ENCODE data around the gene NAV2. TPM values are rescaled to one million over a fixed set of nuclear protein-coding genes. Genes with fewer than 3 reads are reported as not detected.

Gene NAV2
- polyA plus RNA-seq, 1 donor (not counting 4 experiments of a cell fraction or from before 2014, with no cell fraction given), result 4.0 TPM

- H3K79me2 ChIP-seq (ENCODE audit: control insufficient read depth, insufficient read depth, low read length), result no peaks in the 10 kb centered on the region
- H3K4me2 ChIP-seq (ENCODE audit: control insufficient read depth, extremely low read depth, insufficient read depth, low read depth, low read length), result no peak overlapping the region
- peaks cover 3% of the 10 kb centered on the region for H3K9me1 ChIP-seq (ENCODE audit: control insufficient read depth, extremely low read depth, insufficient read depth, low read length)
- H3K27ac ChIP-seq (ENCODE audit: control insufficient read depth, insufficient read depth, low read length), result no peak overlapping the region
- H3K9ac ChIP-seq (ENCODE audit: control insufficient read depth, extremely low read depth, insufficient read depth, low read length), result no peak overlapping the region
- H3K4me1 ChIP-seq (ENCODE audit: control insufficient read depth, extremely low read depth, insufficient read depth, low read length), result peaks cover 24% of the 10 kb centered on the region
- DNase-seq (ENCODE audit: low read depth, low spot score) (no peak), FAIRE-seq (no peak)
- no peaks in the 10 kb centered on the region for H4K20me1 ChIP-seq (ENCODE audit: control insufficient read depth, extremely low read depth, insufficient read depth, low read length)
- H3K36me3 ChIP-seq (ENCODE audit: control insufficient read depth in 2 of 2, extremely low read depth in 1 of 2, insufficient read depth in 2 of 2, low read length in 2 of 2), result peaks cover 2 to 5% of the 10 kb centered on the region in 2 experiments
- no peaks in the 10 kb centered on the region for H3K27me3 ChIP-seq (ENCODE audit: control insufficient read depth, extremely low read depth, insufficient read depth, low read length)
- H2AFZ ChIP-seq (ENCODE audit: control insufficient read depth, low read length), result no peak overlapping the region
- H3K4me3 ChIP-seq (ENCODE audit: control insufficient read depth in 2 of 3, extremely low read depth in 1 of 3, insufficient read depth in 2 of 3, low read depth in 1 of 3, low read length in 3 of 3), result no peak overlapping the region
- no peaks in the 10 kb centered on the region for H3K9me3 ChIP-seq (ENCODE audit: control insufficient read depth, low read depth, low read length)
- dilution Hi-C loops (cut with MboI; ENCODE audit: extremely low pct_ligation_motif_present, low sequenced_read_pairs), result no loop called here
- TF ChIP-seq CTCF (optimal IDR thresholded peaks at IDR 0.05 in 1 of 3, IDR thresholded peaks at IDR 0.05 in 1 of 3, conservative IDR thresholded peaks at IDR 0.05 in 1 of 3; ENCODE audit: extremely low read depth in 1 of 3, insufficient read depth in 2 of 3, low read length in 3 of 3) (no peak), EZH2 (IDR thresholded peaks at IDR 0.05; ENCODE audit: low read length) (no peak)
Measured at GRCh38 chr11:20038972-20039371, 326.3 kb downstream of the NAV2 start.

DNA sequence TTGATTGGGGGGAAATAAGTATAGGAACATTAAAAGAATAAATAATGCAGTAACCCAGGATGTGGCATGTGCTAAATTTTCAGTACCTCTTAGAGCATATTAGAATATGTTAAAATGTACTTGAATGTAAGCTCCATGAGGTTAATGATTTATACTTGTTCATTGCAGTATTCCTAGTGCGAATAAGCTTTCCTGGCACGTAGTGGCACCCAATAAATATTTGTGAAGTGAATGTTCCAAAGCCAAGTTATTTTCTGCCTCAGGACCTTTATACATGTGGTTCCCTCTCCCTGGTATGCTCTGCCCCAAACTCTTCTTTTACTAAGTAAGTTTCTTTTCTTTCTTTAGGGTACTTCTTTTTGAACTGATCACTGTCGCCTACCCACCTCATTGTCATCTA is 328.9 kb downstream of the NAV2 start:
- Histone ChIP-seq H3K4me2 (ENCODE audit: control insufficient read depth, extremely low read depth, insufficient read depth, low read depth, low read length) (no peak overlapping the region), H3K27ac (ENCODE audit: control insufficient read depth, insufficient read depth, low read length) (no peak overlapping the region), H4K20me1 (ENCODE audit: control insufficient read depth, extremely low read depth, insufficient read depth, low read length) (no peaks in the 10 kb centered on the region), H3K4me3 (ENCODE audit: control insufficient read depth in 2 of 3, extremely low read depth in 1 of 3, insufficient read depth in 2 of 3, low read depth in 1 of 3, low read length in 3 of 3) (no peak overlapping the region), H3K36me3 (ENCODE audit: control insufficient read depth in 2 of 2, extremely low read depth in 1 of 2, insufficient read depth in 2 of 2, low read length in 2 of 2) (peaks cover 3 to 12% of the 10 kb centered on the region in 2 experiments), H2AFZ (ENCODE audit: control insufficient read depth, low read length) (no peak overlapping the region), H3K9me3 (ENCODE audit: control insufficient read depth, low read depth, low read length) (no peaks in the 10 kb centered on the region), H3K27me3 (ENCODE audit: control insufficient read depth, extremely low read depth, insufficient read depth, low read length) (no peaks in the 10 kb centered on the region), H3K9ac (ENCODE audit: control insufficient read depth, extremely low read depth, insufficient read depth, low read length) (no peak overlapping the region), H3K79me2 (ENCODE audit: control insufficient read depth, insufficient read depth, low read length) (no peaks in the 10 kb centered on the region), H3K9me1 (ENCODE audit: control insufficient read depth, extremely low read depth, insufficient read depth, low read length) (no peaks in the 10 kb centered on the region), H3K4me1 (ENCODE audit: control insufficient read depth, extremely low read depth, insufficient read depth, low read length) (peaks cover 14% of the 10 kb centered on the region)
- FAIRE-seq (no peak), DNase-seq (ENCODE audit: low read depth, low spot score) (no peak)
- TF ChIP-seq CTCF (optimal IDR thresholded peaks at IDR 0.05 in 1 of 3, IDR thresholded peaks at IDR 0.05 in 1 of 3, conservative IDR thresholded peaks at IDR 0.05 in 1 of 3; ENCODE audit: extremely low read depth in 1 of 3, insufficient read depth in 2 of 3, low read length in 3 of 3) (no peak), EZH2 (IDR thresholded peaks at IDR 0.05; ENCODE audit: low read length) (no peak)
- dilution Hi-C loops (cut with MboI; ENCODE audit: extremely low pct_ligation_motif_present, low sequenced_read_pairs), result no loop called here
